IMR-90 (cell line): ENCODE results near the gene ERG. TPM values are rescaled to one million over a fixed set of nuclear protein-coding genes. Genes with fewer than 3 reads are reported as not detected.

Experiments used
- ATAC-seq: fragments of 200-7000 bp; cut with Tn5 transposase; 2 replicates; pipeline ENCODE4 v1.9.1; 2020; ENCODE audit warnings: low read depth, mild to moderate bottlenecking, moderate library complexity
- BruUV-seq: library from RNA; stranded (reverse); fragments of 400-500 nt; replicated peaks from 2 replicates; lab custom pipeline; 2021; lab: Mats Ljungman, UMichigan
- CTCF ChIA-PET: fragments of 300-600 bp; formaldehyde crosslinking; extraction: SDS; loops from one replicate; lab custom pipeline; 2021; ENCODE audit warnings: antibody characterized with exemption; lab: Yijun Ruan, JAX
- POLR2A ChIA-PET: fragments of 300-600 bp; sonication (Branson Sonifier 250); formaldehyde crosslinking; loops from one replicate; lab custom pipeline; 2022; ENCODE audit warnings: antibody characterized with exemption; ENCODE audit not compliant: unreplicated experiment; lab: Charles Lee
- DNase-seq: peaks from one replicate; pipeline ENCODE4 v3.0.0; 2013
- H2AFZ ChIP-seq: replicated peaks from 2 replicates; pipeline ENCODE3; 2013; ENCODE audit warnings: low read length, mild to moderate bottlenecking; ENCODE audit not compliant: poor library complexity
- H2AK5ac ChIP-seq: 2 replicates; pipeline ENCODE4 v1.6.1; 2013; ENCODE audit warnings: low read depth, low read length, inconsistent platforms
- H2AK9ac ChIP-seq: replicated peaks from 2 replicates; pipeline ENCODE3; 2013; ENCODE audit warnings: mild to moderate bottlenecking, low read depth, low read length, moderate library complexity; ENCODE audit not compliant: poor library complexity
- H2BK120ac ChIP-seq: 2 replicates; pipeline ENCODE4 v1.6.1; 2013; ENCODE audit warnings: low read depth, low read length, inconsistent platforms
- H2BK15ac ChIP-seq: 3 replicates; pipeline ENCODE4 v1.6.1; 2013; ENCODE audit warnings: low read depth, low read length, inconsistent platforms
- H2BK20ac ChIP-seq: 2 replicates; pipeline ENCODE4 v1.6.1; 2013; ENCODE audit warnings: low read depth, mild to moderate bottlenecking, inconsistent platforms, low read length, moderate library complexity
- H2BK5ac ChIP-seq: 2 replicates; pipeline ENCODE4 v1.6.1; 2013; ENCODE audit warnings: mild to moderate bottlenecking, low read depth, low read length, inconsistent platforms; ENCODE audit not compliant: poor library complexity, severe bottlenecking
- H3K14ac ChIP-seq: replicated peaks from 2 replicates; pipeline ENCODE4 v1.6.1; 2013; ENCODE audit warnings: low read depth, low read length, inconsistent platforms
- H3K18ac ChIP-seq: 2 replicates; pipeline ENCODE4 v1.6.1; 2013; ENCODE audit warnings: low read depth, low read length, control low read depth
- H3K23ac ChIP-seq: 2 replicates; pipeline ENCODE4 v1.6.1; 2013; ENCODE audit warnings: low read depth, low read length, inconsistent platforms
- H3K27ac ChIP-seq: 2 replicates; pipeline ENCODE4 v1.5.1; 2013; ENCODE audit warnings: mild to moderate bottlenecking, control low read depth, low read length; ENCODE audit not compliant: insufficient read depth
- H3K27me3 ChIP-seq: 2 replicates; pipeline ENCODE4 v1.6.1; 2013; ENCODE audit warnings: low read length; ENCODE audit not compliant: control insufficient read depth, insufficient read depth
- H3K36me3 ChIP-seq: 2 replicates; pipeline ENCODE4 v1.6.1; 2013; ENCODE audit warnings: low read length, mixed read lengths; ENCODE audit not compliant: control insufficient read depth, insufficient read depth
- H3K4ac ChIP-seq: 2 replicates; pipeline ENCODE4 v1.6.1; 2013; ENCODE audit warnings: low read depth, low read length, inconsistent platforms
- H3K4me1 ChIP-seq: 2 replicates; pipeline ENCODE4 v1.6.1; 2013; ENCODE audit warnings: low read length, mixed read lengths; ENCODE audit not compliant: control insufficient read depth, insufficient read depth
- H3K4me2 ChIP-seq: 2 replicates; pipeline ENCODE4 v1.6.1; 2013; ENCODE audit warnings: low read depth, mild to moderate bottlenecking, control low read depth, low read length, moderate library complexity
- H3K4me3 ChIP-seq: 2 replicates; pipeline ENCODE4 v1.5.1; 2013; ENCODE audit warnings: low read depth, mild to moderate bottlenecking, control low read depth, low read length, moderate library complexity; ENCODE audit not compliant: insufficient read depth
- H3K56ac ChIP-seq: 2 replicates; pipeline ENCODE4 v1.6.1; 2013; ENCODE audit warnings: low read length, inconsistent platforms; ENCODE audit not compliant: insufficient read depth; ENCODE audit errors: extremely low read depth
- H3K79me1 ChIP-seq, 2 experiments: 2 replicates each; pipeline ENCODE4 v1.6.1; 2013; ENCODE audit warnings: low read length in 2 of 2, inconsistent platforms in 1 of 2, low read depth in 1 of 2
- H3K9ac ChIP-seq: 2 replicates; pipeline ENCODE4 v1.6.1; 2013; ENCODE audit warnings: low read depth, low read length, control low read depth
- H3K9me1 ChIP-seq: 2 replicates; pipeline ENCODE4 v1.6.1; 2013; ENCODE audit warnings: low read length, inconsistent platforms; ENCODE audit not compliant: insufficient read depth
- H3K9me3 ChIP-seq: 2 replicates; pipeline ENCODE4 v1.6.1; 2013; ENCODE audit warnings: low read length; ENCODE audit not compliant: control insufficient read depth, insufficient read depth
- H4K20me1 ChIP-seq: 2 replicates; pipeline ENCODE4 v1.6.1; 2013; ENCODE audit warnings: low read length, inconsistent platforms; ENCODE audit not compliant: insufficient read depth
- H4K5ac ChIP-seq: 2 replicates; pipeline ENCODE4 v1.6.1; 2013; ENCODE audit warnings: mild to moderate bottlenecking, low read depth, low read length, control low read depth
- H4K8ac ChIP-seq, 2 experiments: 2 replicates each; pipeline ENCODE4 v1.6.1; 2013; ENCODE audit warnings: low read depth in 2 of 2, low read length in 2 of 2, control low read depth in 1 of 2, inconsistent platforms in 1 of 2
- H4K91ac ChIP-seq: 2 replicates; pipeline ENCODE4 v1.6.1; 2013; ENCODE audit warnings: low read depth, low read length, inconsistent platforms; ENCODE audit not compliant: insufficient read depth
- CEBPB ChIP-seq: IDR thresholded peaks from 2 replicates; pipeline ENCODE4 v1.6.1; 2012; ENCODE audit warnings: low read depth, low read length, improper control_type of control experiment
- CHD1 ChIP-seq: IDR thresholded peaks from 2 replicates; pipeline ENCODE4 v1.6.1; 2012; ENCODE audit warnings: low read depth, low read length, improper control_type of control experiment
- ELK1 ChIP-seq: fragments of 150-350 bp; IDR thresholded peaks from 2 replicates; pipeline ENCODE4 v1.6.1; 2016; ENCODE audit warnings: low read depth, mild to moderate bottlenecking, low read length, moderate library complexity, borderline replicate concordance
- MAFK ChIP-seq: IDR thresholded peaks from 2 replicates; pipeline ENCODE4 v1.6.1; 2012; ENCODE audit warnings: low read depth, low read length, improper control_type of control experiment
- MXI1 ChIP-seq: IDR thresholded peaks from 2 replicates; pipeline ENCODE4 v1.6.1; 2012; ENCODE audit warnings: low read depth, mild to moderate bottlenecking, low read length, moderate library complexity, borderline replicate concordance
- USF2 ChIP-seq: fragments of 150-350 bp; IDR thresholded peaks from 2 replicates; pipeline ENCODE4 v1.6.1; 2017; ENCODE audit warnings: mild to moderate bottlenecking, antibody characterized with exemption, low read length, low read depth
- WGBS, 2 experiments: methylation state at CpG; one replicate each; pipeline versions ENCODE4 v1.1.5 to v1.1.7; 2013; ENCODE audit warnings: missing lambda C conversion rate in 2 of 2; ENCODE audit not compliant: insufficient read length in 1 of 2; ENCODE audit errors: extremely low coverage in 2 of 2; 5-methylcytosine and 5-hydroxymethylcytosine counted together
- dilution Hi-C: fragments of 300-500 bp; cut with HindIII; formaldehyde crosslinking; loops from one replicate; pipeline ENCODE4 v1.14.3; 2018; ENCODE audit warnings: low sequenced_read_pairs; ENCODE audit not compliant: unreplicated experiment
- in situ Hi-C: fragments of 300-500 bp; cut with MboI; formaldehyde crosslinking; loops from 3 replicates; pipeline ENCODE4 v1.14.3; 2019; ENCODE audit warnings: low sequenced_read_pairs, inconsistent platforms, mixed read lengths
- intact Hi-C: fragments of 100-400 bp; cut with micrococcal nuclease; formaldehyde crosslinking; loops from 2 replicates; pipeline ENCODE4 v1.10.0; 2022
- polyA plus RNA-seq, 3 experiments: library from polyadenylated mRNA; depleted of rRNA; stranded (reverse); fragments of >200 nt; gene quantifications; 2 replicates each; pipeline ENCODE4 v1.2.3, GENCODE V29; 2012; ENCODE audit warnings: low replicate concordance in 1 of 3
- total RNA-seq: library from RNA; depleted of rRNA; stranded (reverse); fragments of >200 nt; gene quantifications from 2 replicates; pipeline ENCODE4 v1.2.3, GENCODE V29; 2012

The ERG gene
- total and polyA plus RNA-seq, 2 of the 4 experiments (the other 2 are of a cell fraction): not detected

DNA sequence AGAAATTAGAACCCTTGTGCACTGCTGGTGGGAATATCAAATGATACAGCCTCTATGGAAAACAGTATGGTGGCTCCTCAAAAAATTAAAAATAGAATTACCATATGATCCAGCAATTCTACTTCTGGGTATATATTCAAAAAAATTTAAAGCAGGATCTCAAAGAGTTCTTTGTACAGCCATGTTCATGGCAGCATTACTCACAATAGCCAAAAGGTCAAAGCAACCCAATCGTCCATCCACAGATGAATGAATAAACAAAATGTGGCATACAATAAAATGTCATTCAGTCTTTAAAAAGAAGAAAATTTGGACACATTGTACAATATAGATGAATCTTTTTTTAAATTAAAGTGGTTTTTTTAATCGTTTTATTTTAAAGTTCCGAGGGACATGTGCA is 36.3 kb upstream of the ERG start:
- Histone ChIP-seq H3K18ac (no peak overlapping the region), H3K14ac (no peak overlapping the region), H3K36me3 (no peaks in the 10 kb centered on the region), H4K8ac (no peak overlapping the region), H3K56ac (no peak overlapping the region), H2BK20ac (no peak overlapping the region), H2AK9ac (no peak overlapping the region), H3K4me2 (no peak overlapping the region), H3K4me3 (no peak overlapping the region), H2AFZ (no peak overlapping the region), H4K5ac (no peak overlapping the region), H3K27me3 (peaks cover 10% of the 10 kb centered on the region), H2BK120ac (no peak overlapping the region), H3K4ac (no peak overlapping the region), H4K20me1 (no peaks in the 10 kb centered on the region), H2BK5ac (no peak overlapping the region), H3K23ac (no peak overlapping the region), H3K9me1 (no peaks in the 10 kb centered on the region), H3K27ac (no peak overlapping the region), H3K79me1 (no peaks in the 10 kb centered on the region), H3K9me3 (no peaks in the 10 kb centered on the region), H2BK15ac (no peak overlapping the region), H3K9ac (no peak overlapping the region), H4K91ac (no peak overlapping the region), H2AK5ac (no peak overlapping the region), H3K4me1 (no peaks in the 10 kb centered on the region)
- ChIA-PET POLR2A (no interaction called here), CTCF (no interaction called here)
- intact Hi-C loops: loop anchor here (1.0 kb wide), 1 partner anchor 273 kb away; no protein-coding TSS in a partner anchor
- dilution Hi-C loops: no loop called here
- no TSS peak for BruUV-seq
- TF ChIP-seq USF2 (no peak), CEBPB (no peak), ELK1 (no peak), MAFK (no peak), CHD1 (no peak), MXI1 (no peak)
- WGBS, 2 experiments: no CpG with 5 or more reads among the region's 3 CpGs
- ATAC-seq: no peak
- in situ Hi-C loops: no loop called here
- DNase-seq: no peak
